Liver (tissue), 9 donors: ENCODE results near the gene INHBA. TPM values are rescaled to one million over a fixed set of nuclear protein-coding genes. Genes with fewer than 3 reads are reported as not detected.

ENCODE experiments used
- DNase-seq: peaks from one replicate; pipeline ENCODE4 v3.0.0-alpha.2; 2017; ENCODE audit warnings: low spot score
- H3K27ac ChIP-seq, 2 donors: one replicate each; pipeline ENCODE4 v1.7.0; 2013; ENCODE audit warnings: inconsistent platforms in 2 of 2, low read length in 2 of 2, control low read depth in 1 of 2, low read depth in 1 of 2, mild to moderate bottlenecking in 1 of 2
- H3K27me3 ChIP-seq, 4 donors: one replicate each; pipeline versions ENCODE4 v1.6.1 to v1.7.0; 2013; ENCODE audit warnings: low read length in 3 of 4, inconsistent platforms in 1 of 4, mild to moderate bottlenecking in 1 of 4, moderate library complexity in 1 of 4; ENCODE audit not compliant: control insufficient read depth in 4 of 4, insufficient read depth in 4 of 4
- H3K36me3 ChIP-seq, 4 donors: one replicate each; pipeline versions ENCODE4 v1.6.1 to v1.7.0; 2013; ENCODE audit warnings: low read length in 3 of 4, mild to moderate bottlenecking in 3 of 4, low read depth in 1 of 4, moderate library complexity in 1 of 4; ENCODE audit not compliant: control insufficient read depth in 4 of 4, insufficient read depth in 3 of 4
- H3K4me1 ChIP-seq, 4 donors: one replicate each; pipeline versions ENCODE4 v1.6.1 to v1.7.0; 2013; ENCODE audit warnings: low read length in 3 of 4, mild to moderate bottlenecking in 3 of 4, moderate library complexity in 1 of 4; ENCODE audit not compliant: control insufficient read depth in 4 of 4, insufficient read depth in 4 of 4
- H3K4me3 ChIP-seq, 3 donors: one replicate each; pipeline versions ENCODE4 v1.6.1 to v1.7.0; 2013; ENCODE audit warnings: low read length in 3 of 3, control low read depth in 1 of 3, low read depth in 1 of 3, mild to moderate bottlenecking in 1 of 3
- H3K9ac ChIP-seq, 2 donors: one replicate each; pipeline ENCODE4 v1.7.0; 2013; ENCODE audit warnings: low read length in 2 of 2, mild to moderate bottlenecking in 2 of 2, moderate library complexity in 2 of 2, control low read depth in 1 of 2, low read depth in 1 of 2
- H3K9me3 ChIP-seq, 4 donors: one replicate each; pipeline versions ENCODE4 v1.6.1 to v1.7.0; 2013; ENCODE audit warnings: low read length in 3 of 4; ENCODE audit not compliant: control insufficient read depth in 4 of 4
- ATF3 ChIP-seq: IDR thresholded peaks from 2 replicates; pipeline ENCODE4 v1.6.1; 2016; ENCODE audit warnings: antibody characterized with exemption
- CTCF ChIP-seq: fragments of 150-350 bp; IDR thresholded peaks from 2 replicates; pipeline ENCODE4 v1.5.1; 2017; ENCODE audit warnings: improper control_type of control experiment, low read depth, low read length; ENCODE audit not compliant: missing input control
- EGR1 ChIP-seq, 2 donors: IDR thresholded peaks; 2 replicates each; pipeline ENCODE4 v1.6.1; 2016 to 2018; ENCODE audit warnings: antibody characterized with exemption in 2 of 2, low read depth in 2 of 2
- FOXA1 ChIP-seq: IDR thresholded peaks from 2 replicates; pipeline ENCODE4 v1.6.1; 2016; ENCODE audit warnings: antibody characterized with exemption
- FOXA2 ChIP-seq: IDR thresholded peaks from 2 replicates; pipeline ENCODE4 v1.6.1; 2016; ENCODE audit warnings: antibody characterized with exemption
- GABPA ChIP-seq, 2 donors: IDR thresholded peaks in 1 of 2; conservative IDR thresholded peaks in 1 of 2; 2 replicates each; pipeline ENCODE4 v1.6.1; 2016; ENCODE audit warnings: antibody characterized with exemption in 2 of 2, mild to moderate bottlenecking in 1 of 2, moderate library complexity in 1 of 2
- HNF4G ChIP-seq: IDR thresholded peaks from 2 replicates; pipeline ENCODE4 v1.6.1; 2016; ENCODE audit warnings: antibody characterized with exemption
- JUND ChIP-seq, 2 donors: IDR thresholded peaks; 2 replicates each; pipeline ENCODE4 v1.6.1; 2016; ENCODE audit warnings: antibody characterized with exemption in 2 of 2
- NR2F2 ChIP-seq: IDR thresholded peaks from 2 replicates; pipeline ENCODE4 v1.6.1; 2016; ENCODE audit warnings: antibody characterized with exemption
- RAD21 ChIP-seq, 2 donors: IDR thresholded peaks; 2 replicates each; pipeline ENCODE4 v1.6.1; 2016; ENCODE audit warnings: antibody characterized with exemption in 2 of 2, mild to moderate bottlenecking in 2 of 2
- RXRA ChIP-seq, 2 donors: IDR thresholded peaks; 2 replicates each; pipeline ENCODE4 v1.6.1; 2017 to 2018; ENCODE audit warnings: antibody characterized with exemption in 2 of 2, mild to moderate bottlenecking in 1 of 2
- SP1 ChIP-seq: IDR thresholded peaks from 2 replicates; pipeline ENCODE4 v1.6.1; 2018; ENCODE audit warnings: antibody characterized with exemption, mild to moderate bottlenecking
- TAF1 ChIP-seq: conservative IDR thresholded peaks from 2 replicates; pipeline ENCODE4 v1.6.1; 2016; ENCODE audit warnings: antibody characterized with exemption, mild to moderate bottlenecking
- YY1 ChIP-seq: IDR thresholded peaks from 2 replicates; pipeline ENCODE4 v1.6.1; 2016; ENCODE audit warnings: antibody characterized with exemption, mild to moderate bottlenecking
- WGBS: extraction: QIAGEN DNeasy Blood & Tissue Kit; methylation state at CpG from one replicate; pipeline ENCODE4 v1.1.7; 2013; 5-methylcytosine and 5-hydroxymethylcytosine counted together
- polyA plus RNA-seq, 2 donors: library from polyadenylated mRNA; stranded (reverse) in 1 of 2; unstranded in 1 of 2; fragments of 200-250 nt in 1 of 2; fragments of >200 nt in 1 of 2; fragmentation: Nextera tagmentation in 1 of 2; extraction: Ambion mirVana in 1 of 2; gene quantifications; one replicate each; pipeline versions ENCODE4 v1.2.1 to v1.2.3, GENCODE V29; 2013 to 2015
- total RNA-seq, 2 donors: library from RNA; depleted of rRNA; stranded (reverse); fragments of >200 nt; gene quantifications; one replicate each; pipeline ENCODE4 v1.2.3, GENCODE V29; 2014
- TF ChIP-seq, protein P1 (sequence below): IDR thresholded peaks from 2 replicates; pipeline ENCODE4 v1.6.1; 2016; ENCODE audit warnings: antibody characterized with exemption
- TF ChIP-seq, protein P2 (sequence below): IDR thresholded peaks from 2 replicates; pipeline ENCODE4 v1.6.1; 2016; ENCODE audit warnings: antibody characterized with exemption
- donor health status: healthy.
- donor health status: healthy.
- donor health status: healthy.
- donor health status: healthy.
- donor health status: healthy.

INHBA gene
- total and polyA plus RNA-seq, 4 donors: 0.23 to 8.9 (median 3.0) TPM

DNA sequence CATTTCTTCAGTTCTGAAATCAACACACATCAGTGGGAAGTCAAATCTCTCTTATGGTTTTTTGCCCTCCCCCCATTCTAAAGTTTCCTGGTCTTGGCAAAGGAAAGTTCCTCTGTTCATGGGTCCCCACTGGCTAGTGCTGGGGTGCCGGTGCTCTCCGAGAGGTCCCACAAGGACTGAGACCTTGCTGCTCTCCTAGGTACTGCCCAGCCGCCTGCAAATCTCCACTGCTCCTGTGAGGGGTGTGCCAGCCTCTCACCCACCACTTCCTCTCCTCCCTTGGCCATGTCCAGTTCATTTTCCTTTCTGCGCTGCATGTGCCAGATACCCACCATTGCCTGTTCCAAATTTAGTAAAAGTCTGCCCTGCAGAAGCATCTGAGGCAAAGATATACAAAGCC lies 17.2 kb upstream of the INHBA start:
- DNase-seq: no peak
- Histone ChIP-seq H3K4me3 (no peak overlapping the region), H3K27ac (no peak overlapping the region), H3K27me3 (no peaks in the 10 kb centered on the region), H3K4me1 (peaks cover 0 to 6% (median 2%) of the 10 kb centered on the region in 4 donors), H3K9ac (no peak overlapping the region), H3K9me3 (no peaks in the 10 kb centered on the region), H3K36me3 (no peaks in the 10 kb centered on the region)
- TF ChIP-seq ATF3: no peak
- no peak for TF ChIP-seq EGR1 (IDR thresholded peaks at IDR 0.05; ENCODE audit: low read depth in 2 of 2)
- no peak for TF ChIP-seq GABPA (IDR thresholded peaks at IDR 0.05 in 1 of 2, conservative IDR thresholded peaks at IDR 0.05 in 1 of 2)
- TF ChIP-seq CTCF: no peak
- TF ChIP-seq, protein P1, sequence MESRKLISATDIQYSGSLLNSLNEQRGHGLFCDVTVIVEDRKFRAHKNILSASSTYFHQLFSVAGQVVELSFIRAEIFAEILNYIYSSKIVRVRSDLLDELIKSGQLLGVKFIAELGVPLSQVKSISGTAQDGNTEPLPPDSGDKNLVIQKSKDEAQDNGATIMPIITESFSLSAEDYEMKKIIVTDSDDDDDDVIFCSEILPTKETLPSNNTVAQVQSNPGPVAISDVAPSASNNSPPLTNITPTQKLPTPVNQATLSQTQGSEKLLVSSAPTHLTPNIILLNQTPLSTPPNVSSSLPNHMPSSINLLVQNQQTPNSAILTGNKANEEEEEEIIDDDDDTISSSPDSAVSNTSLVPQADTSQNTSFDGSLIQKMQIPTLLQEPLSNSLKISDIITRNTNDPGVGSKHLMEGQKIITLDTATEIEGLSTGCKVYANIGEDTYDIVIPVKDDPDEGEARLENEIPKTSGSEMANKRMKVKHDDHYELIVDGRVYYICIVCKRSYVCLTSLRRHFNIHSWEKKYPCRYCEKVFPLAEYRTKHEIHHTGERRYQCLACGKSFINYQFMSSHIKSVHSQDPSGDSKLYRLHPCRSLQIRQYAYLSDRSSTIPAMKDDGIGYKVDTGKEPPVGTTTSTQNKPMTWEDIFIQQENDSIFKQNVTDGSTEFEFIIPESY: no peak
- no peak for TF ChIP-seq YY1
- no peak for TF ChIP-seq HNF4G
- no peak for TF ChIP-seq TAF1
- WGBS: 96% methylated on average over 4 of the region's 4 CpGs

- no peak overlapping the region for H3K4me3 ChIP-seq
- DNase-seq: no peak
- no peaks in the 10 kb centered on the region for H3K27me3 ChIP-seq
- H3K9me3 ChIP-seq: no peaks in the 10 kb centered on the region
- WGBS: 87% methylated on average over 11 of the region's 11 CpGs
- H3K4me1 ChIP-seq: peaks cover 0 to 9% (median 2%) of the 10 kb centered on the region in 4 donors
- H3K9ac ChIP-seq: no peak overlapping the region
- H3K27ac ChIP-seq: no peak overlapping the region
- no peaks in the 10 kb centered on the region for H3K36me3 ChIP-seq
- TF ChIP-seq FOXA1 (no peak), FOXA2 (no peak), GABPA (IDR thresholded peaks at IDR 0.05 in 1 of 2, conservative IDR thresholded peaks at IDR 0.05 in 1 of 2) (no peak), YY1 (no peak), SP1 (no peak), NR2F2 (no peak), RAD21 (IDR thresholded peaks at IDR 0.05) (no peak), CTCF (no peak), TAF1 (no peak), HNF4G (no peak), JUND (IDR thresholded peaks at IDR 0.05) (no peak), RXRA (IDR thresholded peaks at IDR 0.05) (no peak)
- TF ChIP-seq, protein P2, sequence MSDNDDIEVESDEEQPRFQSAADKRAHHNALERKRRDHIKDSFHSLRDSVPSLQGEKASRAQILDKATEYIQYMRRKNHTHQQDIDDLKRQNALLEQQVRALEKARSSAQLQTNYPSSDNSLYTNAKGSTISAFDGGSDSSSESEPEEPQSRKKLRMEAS: no peak
- TF ChIP-seq, protein P1: no peak
Observed at GRCh38 chr7:41716691-41717090, 13.8 kb upstream of the INHBA start.
